RPMI8226 (cell line): Measurements from ENCODE around the gene RNASE12.
"Not testable (repeated sequence)": the region's sequence is repeated elsewhere in the genome, so short reads cannot be mapped to it uniquely, and the experiment has no call there.

ENCODE experiments used
- DNase-seq: peaks from one replicate; pipeline ENCODE4 v3.0.0-alpha.2; 2015

RNASE12 gene, protein sequence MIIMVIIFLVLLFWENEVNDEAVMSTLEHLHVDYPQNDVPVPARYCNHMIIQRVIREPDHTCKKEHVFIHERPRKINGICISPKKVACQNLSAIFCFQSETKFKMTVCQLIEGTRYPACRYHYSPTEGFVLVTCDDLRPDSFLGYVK

DNA sequence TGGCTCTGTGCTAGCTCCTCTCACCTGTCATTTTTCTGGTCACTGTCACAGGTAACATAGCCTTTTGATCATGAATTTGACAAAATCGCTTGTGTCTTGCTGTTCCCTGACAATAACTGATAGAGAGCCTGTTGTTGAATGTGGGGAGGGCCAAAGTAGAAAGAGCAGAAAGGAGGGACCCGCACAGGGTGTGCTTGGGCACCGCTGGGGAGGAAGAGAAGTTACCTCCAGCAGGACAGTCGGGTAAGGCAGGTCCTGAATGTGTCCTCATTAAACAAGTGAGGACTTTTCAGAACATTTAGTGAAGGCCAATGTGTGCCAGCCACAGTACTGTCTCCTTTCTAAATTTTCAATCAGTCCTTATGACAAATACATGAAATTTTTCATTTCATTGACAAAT, at the start of gene RNASE12:
TSS of gene RNASE12 (minus strand) at position 142 of the 400 bp plus-strand sequence. CDS start 653 bp downstream, outside the sequence.
- no peak for DNase-seq

DNA sequence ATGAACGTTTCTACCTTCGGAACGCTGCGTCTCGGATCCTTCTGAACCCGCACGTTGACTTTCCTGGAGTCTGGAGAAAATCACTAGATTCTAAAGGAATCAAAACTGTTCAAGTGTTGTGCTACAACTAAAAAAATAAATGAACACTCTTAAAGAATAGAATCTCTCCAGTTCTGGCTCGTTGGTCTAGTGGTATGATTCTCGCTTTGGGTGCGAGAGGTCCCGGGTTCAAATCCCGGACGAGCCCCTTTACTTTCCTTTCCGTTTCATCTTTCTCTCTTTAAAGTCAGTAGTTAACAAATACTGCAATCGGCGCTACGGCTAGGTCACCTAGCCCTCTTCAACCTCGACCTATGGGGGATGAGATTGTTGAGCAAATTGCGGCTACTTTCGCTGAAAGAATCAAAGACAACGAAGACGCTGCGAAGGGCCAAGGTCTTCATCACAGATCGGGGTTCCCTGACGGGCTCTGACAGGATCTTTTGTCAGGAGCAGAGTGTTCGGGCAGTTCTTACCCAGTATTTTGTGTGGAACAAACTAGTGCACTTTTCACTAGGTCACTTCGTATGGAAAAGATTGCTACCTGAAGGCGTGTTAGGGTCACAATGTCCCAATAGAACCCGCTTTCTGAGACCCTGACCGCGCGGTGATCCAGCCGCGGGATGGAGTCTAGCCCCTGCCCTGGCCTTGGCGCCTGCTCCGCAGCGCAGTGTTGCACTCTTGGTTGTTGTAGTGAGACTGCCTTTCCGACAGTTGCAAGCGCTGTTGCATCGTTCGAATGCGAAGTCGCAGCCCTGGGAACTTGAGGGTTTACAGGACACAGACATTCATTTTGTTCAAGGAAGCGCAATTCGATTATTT, 41.9 kb upstream of the RNASE12 start:
- peak; percentile 81 for DNase-seq

DNA sequence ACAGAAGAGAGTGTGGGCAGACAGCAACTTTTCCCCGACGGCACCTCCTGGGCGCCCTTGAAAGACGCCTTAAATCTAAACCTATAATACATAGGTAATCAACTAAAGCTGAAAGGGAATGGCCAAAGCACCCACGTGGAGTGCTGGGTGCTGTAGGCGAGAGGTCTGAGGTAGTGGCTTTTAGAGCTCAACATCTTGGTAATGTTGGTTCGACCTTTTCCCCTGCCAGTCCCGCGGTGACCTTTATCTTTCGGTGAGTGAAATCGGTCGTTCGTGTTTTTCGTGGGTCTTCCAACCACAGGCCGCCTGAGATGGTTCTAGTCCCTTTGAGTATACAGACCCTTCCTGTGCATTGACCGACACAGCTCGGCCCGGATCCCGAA, 41.3 kb upstream of the RNASE12 start:
- DNase-seq = peak; percentile 31

DNA sequence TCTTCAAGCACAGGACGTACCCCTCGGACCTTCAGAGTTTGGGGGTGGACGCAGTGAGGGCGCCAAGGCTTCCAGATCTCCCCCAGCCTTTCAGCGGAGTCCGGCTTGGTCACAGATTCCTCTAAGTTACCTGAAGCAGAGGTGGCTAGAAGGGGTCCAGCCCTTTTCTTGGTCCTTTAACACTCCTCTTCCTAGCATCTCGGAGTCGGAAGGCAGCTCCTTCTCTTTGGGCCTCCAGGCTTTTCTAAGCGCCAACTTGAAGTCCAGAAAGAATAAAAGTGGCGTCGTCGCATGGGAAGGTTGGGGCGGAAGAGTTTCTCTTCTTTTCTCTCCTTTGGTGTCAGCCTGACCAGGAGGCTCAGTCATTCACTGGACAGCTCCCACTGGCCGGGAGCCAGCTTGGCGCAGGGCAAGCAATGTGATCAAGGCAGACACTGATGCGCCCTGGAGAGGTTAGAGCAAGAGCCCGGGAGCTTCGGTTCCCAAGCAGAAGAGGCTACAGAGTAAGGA, 40.8 kb upstream of the RNASE12 start:
- DNase-seq = peak; percentile 55

DNA sequence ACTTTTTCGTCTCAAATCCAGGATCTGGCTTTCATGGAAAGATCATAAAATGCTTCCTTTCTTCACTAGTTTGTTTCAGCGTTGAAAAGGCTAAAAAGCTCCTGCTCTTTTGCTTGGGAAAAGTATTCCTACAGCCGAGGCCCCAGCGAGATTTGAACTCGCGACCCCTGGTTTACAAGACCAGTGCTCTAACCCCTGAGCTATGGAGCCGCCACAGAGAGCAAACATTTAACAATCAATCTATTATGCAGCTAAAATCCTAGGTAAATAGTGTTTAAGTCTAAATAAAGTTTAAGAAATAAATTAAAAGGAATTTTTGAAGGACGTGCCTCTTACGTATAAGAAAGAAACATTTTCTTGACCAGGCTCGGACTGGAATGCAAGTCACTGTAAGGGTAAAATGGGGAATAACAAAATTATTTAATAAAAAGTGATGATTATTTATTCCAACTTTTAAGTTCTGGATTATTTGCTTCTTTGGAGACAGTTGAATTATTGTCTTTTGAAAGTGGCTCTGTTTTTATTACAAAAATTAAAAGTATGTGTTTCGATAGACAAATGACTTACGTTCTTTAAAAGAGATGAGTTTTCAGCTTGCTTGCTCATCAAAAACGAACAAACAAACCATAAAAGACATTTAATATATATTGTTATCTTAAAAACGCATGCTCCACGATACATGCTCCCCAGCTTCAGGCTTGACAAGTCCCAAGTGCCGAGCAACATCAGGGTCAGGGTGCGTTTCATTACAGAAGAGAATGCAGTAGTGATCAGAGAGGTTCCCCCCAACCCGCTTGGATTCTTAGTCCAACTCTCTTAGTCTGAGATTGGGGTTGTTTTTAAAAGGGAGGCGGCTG, 40.1 kb upstream of the RNASE12 start:
- DNase-seq = peak; percentile 42

DNA sequence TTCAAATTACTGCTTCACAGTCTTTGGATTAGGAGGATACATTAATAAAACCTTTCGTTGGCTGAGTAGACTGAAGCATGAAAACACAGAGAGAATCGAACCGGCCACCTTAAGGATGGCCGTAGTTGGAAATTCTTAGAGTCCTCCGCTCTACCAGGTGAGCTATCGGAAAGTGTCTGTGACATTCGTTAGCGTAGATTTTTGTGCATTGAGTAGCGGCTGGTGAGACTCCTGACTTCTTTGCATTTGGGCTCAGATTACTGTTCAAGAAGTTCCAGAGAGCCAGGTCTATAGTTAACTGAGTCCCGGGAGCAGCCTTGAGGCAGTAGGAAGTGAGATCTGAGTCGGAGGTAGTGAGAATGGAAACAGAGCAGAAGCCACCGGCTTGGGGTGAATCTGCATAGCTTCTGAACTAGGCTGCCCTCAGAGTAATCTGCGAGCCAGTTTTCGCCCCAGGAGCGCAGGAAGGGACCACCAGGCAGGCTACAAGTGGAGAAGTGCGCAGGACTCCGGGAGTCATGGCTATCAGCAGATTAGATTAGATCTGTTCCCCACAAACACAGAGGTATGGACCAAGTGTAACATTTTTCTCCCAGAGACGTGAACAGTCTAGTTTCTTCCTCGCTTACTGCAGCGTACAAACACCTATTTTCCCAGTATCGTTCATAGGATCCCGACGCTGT, 39.3 kb upstream of the RNASE12 start:
- peak; percentile 78 for DNase-seq

DNA sequence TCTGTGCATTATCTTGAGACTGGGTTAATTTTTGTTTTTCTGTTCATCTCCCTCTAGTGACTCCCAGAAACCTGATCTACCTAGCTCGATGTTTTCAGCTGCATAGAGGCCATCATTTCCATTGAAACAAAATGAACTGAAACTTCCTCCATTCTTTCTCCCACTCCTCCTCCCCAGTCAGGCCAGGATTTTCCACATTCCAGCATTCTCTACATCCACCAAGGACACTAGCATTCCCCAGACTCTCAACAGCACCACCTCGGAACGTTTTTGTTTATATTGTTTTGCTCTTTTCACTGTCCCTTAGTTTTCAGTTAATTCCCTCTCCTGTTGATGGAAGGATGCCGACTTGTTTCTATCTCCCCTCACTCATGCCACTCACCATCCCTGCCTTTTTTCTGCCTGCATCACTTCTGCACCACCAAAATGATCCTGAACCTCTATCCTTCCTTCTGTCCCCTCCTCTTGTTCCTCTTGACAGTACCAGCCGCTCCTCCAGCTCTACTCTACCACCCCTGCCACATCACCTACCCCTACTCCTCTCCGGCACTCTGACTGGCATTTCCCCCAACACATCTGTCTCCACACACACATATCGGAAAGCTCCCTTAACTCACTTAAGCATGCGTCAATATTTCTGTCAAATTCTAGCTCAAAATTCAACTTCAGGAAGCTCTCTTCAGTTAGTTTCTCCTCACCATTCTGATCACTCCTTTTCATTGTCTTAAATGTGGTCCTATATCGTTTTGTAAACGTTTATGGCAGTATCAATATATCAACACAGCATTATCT, 37.1 kb upstream of the RNASE12 start:
- DNase-seq = no peak

DNA sequence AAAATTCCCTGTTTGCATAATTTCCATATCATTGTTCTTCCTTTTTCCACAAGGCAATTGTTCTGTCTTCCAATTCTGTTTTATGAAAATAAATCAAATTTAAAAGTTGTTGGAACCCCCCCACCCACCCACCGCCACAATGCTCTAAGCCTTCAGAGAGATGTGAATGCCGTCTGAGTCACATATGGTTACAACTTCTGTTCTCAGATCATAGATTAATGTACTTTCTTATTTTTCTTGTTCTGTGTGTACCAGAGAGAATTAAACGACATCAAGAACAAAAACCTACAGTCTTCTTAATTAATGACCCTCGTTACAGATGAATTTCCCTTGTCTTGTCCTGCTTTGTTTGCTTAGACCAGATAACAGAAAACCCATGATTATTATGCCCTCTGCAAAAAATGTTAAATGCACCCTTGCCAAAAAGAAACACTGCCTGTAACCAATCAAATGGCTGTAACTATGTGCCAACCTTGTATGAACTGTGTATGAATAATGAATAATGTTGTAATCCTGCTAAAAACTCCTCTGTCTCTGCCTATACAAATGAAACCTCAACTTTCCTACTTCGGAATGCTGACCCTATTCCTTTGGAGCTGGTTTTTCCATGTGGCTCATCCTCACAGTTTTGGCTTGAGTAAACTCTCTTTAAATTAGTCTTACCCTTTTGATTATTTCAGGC, 36.3 kb upstream of the RNASE12 start:
- DNase-seq = no peak

DNA sequence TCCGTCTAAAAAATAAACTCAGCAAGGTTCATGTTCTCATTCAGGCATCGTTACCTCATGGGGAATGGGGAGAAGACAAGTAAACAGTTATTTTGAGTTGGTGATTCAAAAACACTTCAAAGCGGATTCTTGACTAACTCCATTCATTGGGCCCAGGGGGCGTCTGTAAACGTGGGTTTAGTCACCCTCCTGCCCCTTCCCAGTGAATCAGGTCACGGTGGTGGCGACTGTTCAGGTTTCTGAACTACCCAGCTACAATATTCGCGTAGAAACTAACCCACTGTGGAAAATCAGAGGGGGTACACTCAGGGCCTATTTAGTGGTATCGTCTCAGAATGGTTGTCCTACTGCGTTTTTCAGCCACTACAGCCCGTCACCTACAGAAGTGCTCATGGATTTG, 35.1 kb upstream of the RNASE12 start:
- DNase-seq = no peak

DNA sequence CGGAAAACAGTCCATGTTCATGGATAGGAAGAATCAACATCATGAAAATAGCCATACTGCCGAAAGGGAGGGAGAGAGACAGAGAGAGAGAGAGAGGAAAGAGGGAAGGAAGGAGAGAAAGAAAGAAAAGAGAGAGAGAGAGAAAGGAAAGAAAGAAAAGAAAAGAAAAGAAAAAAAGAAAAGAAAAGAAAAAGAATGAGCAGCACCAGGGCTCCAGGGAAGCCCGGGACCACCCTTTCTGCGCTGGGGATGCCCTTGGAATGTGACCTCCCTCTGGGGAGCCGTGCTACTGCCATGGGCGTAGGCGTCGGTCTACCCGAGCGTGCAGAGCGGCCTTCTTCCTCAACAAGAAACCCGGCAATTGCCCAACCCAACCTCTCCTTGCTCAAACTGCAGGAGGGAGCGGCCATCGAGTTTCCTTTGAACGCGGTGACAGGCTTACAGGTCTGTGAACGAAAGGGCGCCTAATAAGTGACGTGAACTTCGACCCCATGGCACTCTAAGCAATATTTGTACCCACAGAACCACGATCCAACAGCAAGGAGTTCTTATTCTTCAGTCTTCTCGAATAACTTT, 33.4 kb upstream of the RNASE12 start:
- DNase-seq = peak; percentile 78

DNA sequence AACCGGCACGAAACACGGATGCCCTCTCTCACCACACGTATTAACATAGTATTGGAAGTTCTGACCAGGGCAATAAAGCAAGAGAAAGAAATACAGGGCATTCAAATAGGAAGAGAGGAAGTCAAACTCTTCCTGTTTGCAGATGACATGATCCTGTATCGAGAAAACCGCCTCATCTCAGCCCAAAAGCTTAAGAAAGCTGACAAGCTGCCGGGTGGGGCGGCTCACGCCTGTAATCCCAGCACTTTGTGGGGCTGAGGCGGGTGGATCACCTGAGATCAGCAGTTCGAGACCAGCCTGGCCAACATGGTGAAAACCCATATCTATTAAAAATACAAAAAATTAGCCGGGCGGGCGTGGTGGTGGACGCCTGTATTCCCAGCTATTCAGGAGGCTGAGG, 32.6 kb upstream of the RNASE12 start:
- DNase-seq = no peak

DNA sequence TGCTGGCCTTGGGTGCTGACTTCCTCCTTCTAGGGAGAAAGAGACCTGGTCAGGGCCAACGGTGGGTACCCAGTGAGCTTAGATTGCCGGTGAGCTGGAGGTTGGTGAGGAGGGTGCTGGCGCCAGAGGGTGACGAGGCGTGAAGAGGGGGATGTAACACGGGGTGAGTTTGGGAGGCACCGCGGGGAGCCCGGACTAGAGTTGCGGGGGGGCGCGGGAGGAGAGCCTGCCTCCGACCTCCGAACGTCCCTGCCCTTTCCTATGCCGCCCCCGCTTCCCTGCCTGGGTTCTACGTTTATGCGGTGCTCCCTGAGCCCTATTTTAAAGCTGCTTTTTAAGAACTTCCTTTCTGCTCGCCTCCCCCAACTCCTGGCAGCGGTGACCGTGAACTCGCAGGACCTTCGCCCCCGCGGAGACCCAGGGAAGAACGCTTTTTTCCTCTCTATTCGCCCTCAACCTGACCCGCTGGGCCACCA, 31.7 kb upstream of the RNASE12 start:
- DNase-seq = no peak

DNA sequence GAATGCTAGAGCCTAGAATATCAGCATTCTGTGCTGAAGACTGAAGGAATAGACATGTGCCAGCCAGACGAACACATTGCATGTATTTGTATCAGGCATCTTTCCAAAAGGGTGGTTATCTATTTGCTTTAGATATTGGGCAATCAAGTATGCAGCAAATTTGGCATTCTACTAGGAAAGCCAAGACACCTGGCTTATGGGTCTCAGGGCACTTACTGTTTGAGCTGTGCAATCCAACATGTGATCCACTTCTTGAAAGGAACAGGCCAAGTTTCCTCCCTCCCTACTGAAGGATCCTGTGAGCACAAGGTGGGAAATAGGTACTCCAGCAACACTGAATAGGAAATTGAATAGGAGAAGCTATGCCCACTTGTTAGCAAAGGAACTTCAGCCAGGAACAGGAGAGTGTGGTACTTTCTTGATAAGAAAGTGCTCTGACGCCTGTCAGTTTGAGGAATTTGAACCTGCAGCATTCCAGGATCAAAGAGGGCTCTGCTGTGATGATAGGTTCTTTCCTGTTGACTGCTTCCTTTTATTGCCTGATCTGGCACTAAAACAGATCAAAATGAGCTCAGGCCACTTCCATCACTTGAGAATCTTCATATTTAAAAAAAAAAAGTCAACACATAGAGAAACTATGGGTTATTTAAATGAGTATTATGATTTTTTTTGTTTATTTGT, 29.8 kb upstream of the RNASE12 start:
- no peak for DNase-seq

DNA sequence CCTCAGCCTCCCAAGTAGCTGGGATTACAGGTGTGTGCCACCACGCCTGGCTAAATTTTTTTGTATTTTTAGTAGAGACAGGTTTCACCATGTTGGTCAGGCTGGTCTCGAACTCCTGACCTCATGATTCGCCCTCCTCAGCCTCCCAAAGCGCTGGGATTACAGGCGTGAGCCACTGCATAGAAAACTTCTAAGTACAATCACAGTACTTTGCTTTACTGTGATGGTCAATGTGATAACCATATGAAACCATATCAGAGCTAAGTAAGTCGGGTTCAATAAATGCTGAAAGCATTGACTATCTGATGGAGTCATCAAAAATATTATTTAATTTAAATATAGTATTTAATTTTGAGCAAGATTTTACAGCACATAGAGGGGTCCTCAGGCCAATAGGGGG, 28.5 kb upstream of the RNASE12 start:
- not testable (repeated sequence) for DNase-seq

DNA sequence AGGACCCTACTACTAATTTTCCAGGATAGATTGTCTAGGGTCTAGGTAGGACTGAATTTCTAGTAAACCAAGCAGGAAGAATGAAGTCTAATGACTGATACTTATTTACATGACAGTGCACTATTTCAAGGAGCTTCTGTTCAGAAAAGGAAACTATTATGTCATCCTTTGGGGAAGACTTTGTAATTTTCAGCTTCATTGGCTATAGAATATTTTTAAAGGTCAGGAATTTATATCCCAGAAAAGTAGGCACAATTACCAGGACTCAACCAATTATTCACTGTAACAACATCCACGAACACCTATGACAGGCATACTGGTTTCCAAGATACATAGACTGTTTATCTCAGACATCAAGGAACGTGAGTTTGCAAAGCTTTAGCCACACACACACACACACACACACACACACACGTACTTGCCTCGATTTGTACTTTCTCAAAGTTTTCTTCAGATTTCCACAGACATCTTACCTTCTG, 27.1 kb upstream of the RNASE12 start:
- no peak for DNase-seq

DNA sequence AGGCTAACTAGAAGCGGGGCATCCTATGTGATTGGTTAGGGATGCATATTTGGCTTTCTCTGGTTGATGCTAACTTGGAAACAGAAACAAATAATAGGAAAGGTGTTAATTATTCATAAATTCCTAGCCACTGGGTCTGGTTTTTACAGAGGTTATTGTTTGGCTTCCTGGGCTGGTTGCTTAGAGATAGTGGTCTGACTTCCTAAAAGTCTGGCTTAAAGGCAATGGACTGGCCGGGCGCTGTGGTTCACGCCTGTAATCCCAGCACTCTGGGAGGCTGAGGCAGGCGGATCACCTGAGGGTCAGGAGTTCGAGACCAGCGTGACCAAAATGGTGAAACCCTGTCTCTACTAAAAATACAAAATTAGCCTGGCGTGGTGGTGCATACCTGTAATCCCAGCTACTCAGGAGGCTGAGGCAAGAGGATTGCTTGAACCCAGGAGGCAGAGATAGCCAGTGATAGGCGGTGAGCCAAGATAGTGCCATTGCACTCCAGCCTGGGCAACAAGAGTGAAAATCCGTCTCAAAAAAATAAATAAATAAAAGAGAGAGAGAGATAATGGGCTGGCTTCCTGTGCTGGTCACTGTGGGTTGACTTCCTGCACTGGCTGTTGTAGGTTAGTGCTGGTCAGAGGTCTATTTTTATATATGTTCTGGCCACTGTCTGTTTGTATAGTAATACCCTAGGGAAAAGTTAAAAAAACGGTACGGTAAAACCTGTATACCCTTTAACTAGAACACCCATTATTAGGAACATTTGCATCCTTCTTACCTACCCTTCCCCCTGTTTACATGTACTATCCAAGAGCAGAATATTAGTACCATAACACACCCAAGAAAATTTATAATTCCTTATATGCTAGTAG, 26.2 kb upstream of the RNASE12 start:
- no peak for DNase-seq

DNA sequence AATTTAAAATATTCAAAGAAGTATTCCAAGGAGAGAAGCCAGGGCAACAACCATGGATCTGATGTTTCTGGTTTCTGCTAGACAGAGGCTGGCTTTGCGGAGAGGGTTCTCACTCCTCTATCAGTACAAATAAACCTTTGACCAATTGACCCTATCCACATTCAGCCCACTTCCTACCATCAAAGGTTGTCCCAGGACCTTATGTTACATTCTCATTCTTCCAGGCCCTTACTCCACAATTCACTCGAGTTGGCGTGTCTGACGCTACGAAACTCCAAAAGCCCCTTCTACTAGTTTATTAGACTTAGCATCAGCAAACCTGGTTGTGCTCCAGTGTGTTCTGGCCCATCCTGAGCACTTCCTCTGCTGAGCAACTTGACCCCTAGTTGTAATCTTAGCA, 24.8 kb upstream of the RNASE12 start:
- no peak for DNase-seq

DNA sequence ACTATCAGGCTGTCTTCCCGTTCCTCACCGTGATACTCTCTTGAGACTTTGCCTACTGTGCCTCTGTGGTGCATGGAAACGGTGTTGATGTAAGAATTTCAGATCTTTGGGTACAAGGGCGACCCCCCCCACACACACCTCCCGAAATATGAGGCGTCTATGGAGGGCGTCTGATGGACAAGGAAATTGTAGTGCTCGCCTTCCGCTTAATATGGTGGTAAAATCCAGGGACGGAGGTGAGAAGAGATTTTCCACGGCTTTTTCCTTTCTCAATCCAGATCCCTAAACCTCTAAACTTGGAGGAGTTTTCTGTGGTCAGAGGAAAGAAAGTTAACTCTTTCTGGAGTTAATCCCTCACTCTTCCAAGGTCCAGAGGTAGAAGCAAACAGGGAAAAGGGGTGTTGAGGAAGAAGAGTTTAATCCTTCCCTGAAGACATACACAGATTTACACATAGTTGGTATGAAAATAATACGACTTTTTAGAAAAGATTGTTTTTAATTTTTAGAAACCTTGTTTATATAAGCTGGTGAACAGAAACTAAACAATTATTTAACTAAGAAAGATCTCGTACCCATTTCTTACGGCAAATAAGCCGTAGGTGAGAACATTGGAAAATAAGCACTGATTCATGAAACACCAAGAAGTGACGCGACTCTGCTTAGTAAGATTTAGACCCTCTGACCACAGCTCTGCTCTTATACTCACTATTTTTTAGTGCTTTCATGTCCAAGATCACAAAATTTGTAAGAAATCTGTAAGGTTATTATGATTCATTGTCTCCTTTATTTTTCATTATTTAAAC, 23.1 kb upstream of the RNASE12 start:
- peak; percentile 16 for DNase-seq
